K562 (cell line): ENCODE data around the gene RASGRP4. TPM values are rescaled to one million over a fixed set of nuclear protein-coding genes. Genes with fewer than 3 reads are reported as not detected.

ENCODE experiments used
- ATF1 ChIP-seq, 2 experiments: fragments of 450-650 bp in 1 of 2; IDR thresholded peaks; 2 replicates each; pipeline ENCODE4 v1.6.1; 2016; ENCODE audit warnings: missing compliant biosample characterization in 1 of 2, missing genetic modification characterization in 1 of 2
- CBX1 ChIP-seq: sonication (generic); IDR thresholded peaks from 2 replicates; pipeline ENCODE4 v1.6.1; 2016; ENCODE audit warnings: antibody characterized with exemption, low read depth, mild to moderate bottlenecking
- CHD7 ChIP-seq: fragments of 200-600 bp; sonication (generic); IDR thresholded peaks from one replicate; pipeline ENCODE4 v1.6.1; 2012; ENCODE audit warnings: mild to moderate bottlenecking, low read depth, low read length, inconsistent platforms
- HLTF ChIP-seq: fragments of 450-650 bp; IDR thresholded peaks from 2 replicates; pipeline ENCODE4 v1.6.1; 2016
- HMGXB4 ChIP-seq: sonication (generic); formaldehyde crosslinking; IDR thresholded peaks from 2 replicates; pipeline ENCODE4 v1.8.1; 2023; ENCODE audit warnings: mild to moderate bottlenecking, missing genetic modification reagents
- KHSRP ChIP-seq: fragments of 450-650 bp; IDR thresholded peaks from 2 replicates; pipeline ENCODE4 v1.6.1; 2017
- PHF8 ChIP-seq: fragments of 200-600 bp; sonication (generic); IDR thresholded peaks from 2 replicates; pipeline ENCODE4 v1.6.1; 2012; ENCODE audit warnings: mixed run types, mild to moderate bottlenecking, inconsistent platforms, low read length, moderate library complexity, borderline replicate concordance
- PTRF ChIP-seq: fragments of 450-650 bp; IDR thresholded peaks from 2 replicates; pipeline ENCODE4 v1.6.1; 2016; ENCODE audit warnings: mild to moderate bottlenecking, missing genetic modification characterization, missing compliant biosample characterization
- PYGO2 ChIP-seq: fragments of 450-650 bp; IDR thresholded peaks from 2 replicates; pipeline ENCODE4 v1.6.1; 2016; ENCODE audit warnings: mild to moderate bottlenecking, missing genetic modification characterization, moderate library complexity, missing compliant biosample characterization
- RBM25 ChIP-seq: fragments of 200-400 bp; formaldehyde crosslinking; IDR thresholded peaks from 2 replicates; pipeline ENCODE4 v1.6.1; 2018; ENCODE audit warnings: low read length, low read depth, moderate library complexity; ENCODE audit not compliant: severe bottlenecking
- RFX5 ChIP-seq: IDR thresholded peaks from 2 replicates; pipeline ENCODE4 v1.6.1; 2011; ENCODE audit warnings: low read depth, mild to moderate bottlenecking, improper control_type of control experiment, low read length
- RNF2 ChIP-seq: sonication (generic); IDR thresholded peaks from 2 replicates; pipeline ENCODE4 v1.6.1; 2016
- SMARCA4 ChIP-seq: fragments of 450-650 bp; IDR thresholded peaks from 2 replicates; pipeline ENCODE4 v1.6.1; 2016
- TGIF2 ChIP-seq: sonication (generic); formaldehyde crosslinking; IDR thresholded peaks from 2 replicates; pipeline ENCODE4 v1.8.1; 2022; ENCODE audit warnings: mild to moderate bottlenecking, missing genetic modification reagents, moderate library complexity
- TSC22D4 ChIP-seq: fragments of 450-650 bp; IDR thresholded peaks from 2 replicates; pipeline ENCODE4 v1.6.1; 2016; ENCODE audit warnings: missing genetic modification characterization, missing biosample characterization, control low read depth
- U2AF2 ChIP-seq: fragments of 200-400 bp; formaldehyde crosslinking; optimal IDR thresholded peaks from 2 replicates; pipeline ENCODE3; 2017; ENCODE audit warnings: low read depth, mild to moderate bottlenecking, low read length
- ZBTB8A ChIP-seq: fragments of 450-650 bp; IDR thresholded peaks from 2 replicates; pipeline ENCODE4 v1.6.1; 2018; ENCODE audit warnings: mild to moderate bottlenecking, moderate library complexity; ENCODE audit not compliant: partially characterized antibody
- polyA plus RNA-seq, 8 experiments: library from polyadenylated mRNA; depleted of rRNA in 4 of 8; stranded (reverse) in 5 of 8; unstranded in 3 of 8; fragments of >200 nt; fragmentation: Nextera tagmentation in 2 of 8; fragmentation: Illumina TruSeq in 1 of 8; extraction: Ambion mirVana in 2 of 8; extraction: Trizol in 1 of 8; gene quantifications; 2 replicates each; pipeline versions ENCODE4 v1.2.1 to v1.2.3, GENCODE V29; 2011 to 2014; ENCODE audit warnings: inconsistent platforms in 1 of 8, missing spikeins in 1 of 8
- total RNA-seq, 7 experiments: library from RNA; depleted of rRNA in 6 of 7; stranded (reverse); fragments of >200 nt in 6 of 7; fragmentation: Illumina TruSeq in 2 of 7; extraction: Trizol in 2 of 7; gene quantifications; 2 replicates each; pipeline versions ENCODE4 v1.2.1 to v1.2.3, GENCODE V29; 2011 to 2021; ENCODE audit warnings: low replicate concordance in 1 of 7

Gene RASGRP4
- total and polyA plus RNA-seq, 9 of the 15 experiments (the other 6 are each of a cell fraction or from before 2014, with no cell fraction given), result 0.39 to 4.6 (median 3.8) TPM

GRCh38 chr19:38425810-38426466 lies at the start of gene RASGRP4 (continued):
- no peak for TF ChIP-seq CHD7
- no peak for TF ChIP-seq RFX5
- TF ChIP-seq RBM25, result no peak
- no peak; the same call in 1 of the 2 replicates for TF ChIP-seq RNF2
- peak; percentile 47 for TF ChIP-seq SMARCA4
- TF ChIP-seq HLTF, result no peak
- TF ChIP-seq PTRF (tag), result no peak
- no peak for TF ChIP-seq TSC22D4 (tag)
- TF ChIP-seq TGIF2, result no peak
- TF ChIP-seq ATF1 (CRISPR knock-in tag; IDR thresholded peaks at IDR 0.05), result no peak
- no peak for TF ChIP-seq ATF1 (tag; IDR thresholded peaks at IDR 0.05)
- peak; percentile 65; the same call in 1 of the 2 replicates for TF ChIP-seq PHF8
- TF ChIP-seq ZBTB8A, result no peak
- TF ChIP-seq CBX1, result no peak
- TF ChIP-seq KHSRP, result no peak
- TF ChIP-seq U2AF2, result no peak
- TF ChIP-seq PYGO2 (tag), result no peak
- no peak for TF ChIP-seq HMGXB4 (CRISPR knock-in tag)
